ENCODE results near the gene MIGA2. TPM values are rescaled to one million over a fixed set of nuclear protein-coding genes. Genes with fewer than 3 reads are reported as not detected.

The MIGA2 gene
- total RNA-seq, 1 donor from 2014 or later = 10.8 TPM

DNA sequence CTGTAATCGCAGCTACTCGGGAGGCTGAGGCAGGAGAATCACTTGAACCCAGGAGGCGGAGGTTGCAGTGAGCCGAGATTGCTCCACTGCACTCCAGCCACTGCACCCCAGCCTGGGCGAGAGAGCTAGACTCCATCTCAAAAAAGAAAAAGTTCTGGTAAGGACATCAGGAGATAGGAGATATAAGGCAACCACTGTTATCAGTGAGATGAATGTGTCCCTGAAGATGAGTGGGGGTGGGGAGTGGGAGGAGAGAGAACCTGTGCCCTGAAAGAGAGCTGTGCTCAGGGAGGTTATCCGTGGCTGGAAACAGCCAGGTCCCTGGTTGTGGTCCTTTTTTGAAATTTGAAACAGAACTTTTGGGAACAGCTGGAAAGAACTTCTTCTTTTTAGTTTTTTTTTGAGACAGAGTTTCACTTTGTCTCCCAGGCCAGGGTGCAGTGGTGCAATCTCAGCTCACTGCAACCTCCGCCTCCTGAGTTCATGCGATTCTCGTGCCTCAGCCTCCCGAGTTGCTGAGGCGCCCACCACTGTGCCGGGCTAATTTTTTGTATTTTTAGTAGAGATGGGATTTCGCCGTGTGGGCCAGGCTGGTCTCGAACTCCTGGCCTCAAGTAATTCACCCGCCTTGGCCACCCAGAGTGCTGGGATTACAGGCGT is 77.3 kb downstream of the MIGA2 start:
- peaks cover 71% of the 10 kb centered on the region for H3K79me2 ChIP-seq (ENCODE audit: low read depth)
- Mint-ChIP-seq H3K27me3 (ENCODE audit: insufficient read depth, low read depth) (peaks cover 1% of the 10 kb centered on the region), H3K27ac (no peak overlapping the region), H3K4me1 (peaks cover 29% of the 10 kb centered on the region), H3K4me3 (peak overlapping the region; percentile 65), H3K36me3 (peaks cover 2% of the 10 kb centered on the region), H3K9me3 (no peaks in the 10 kb centered on the region)
- peaks cover 24% of the 10 kb centered on the region for H3F3A ChIP-seq (ENCODE audit: low read depth)
- no peak overlapping the region for H3K9ac ChIP-seq
- H3K27ac ChIP-seq = no peak overlapping the region
- no peak for DNase-seq (ENCODE audit: low spot score)
- H3K36me3 ChIP-seq = no peaks in the 10 kb centered on the region
- H4K20me1 ChIP-seq (ENCODE audit: low read depth) = peaks cover 15% of the 10 kb centered on the region
- H3K4me2 ChIP-seq = no peak overlapping the region
- H2AFZ ChIP-seq (replicated peaks) = no peak overlapping the region
- TF ChIP-seq, protein P1, sequence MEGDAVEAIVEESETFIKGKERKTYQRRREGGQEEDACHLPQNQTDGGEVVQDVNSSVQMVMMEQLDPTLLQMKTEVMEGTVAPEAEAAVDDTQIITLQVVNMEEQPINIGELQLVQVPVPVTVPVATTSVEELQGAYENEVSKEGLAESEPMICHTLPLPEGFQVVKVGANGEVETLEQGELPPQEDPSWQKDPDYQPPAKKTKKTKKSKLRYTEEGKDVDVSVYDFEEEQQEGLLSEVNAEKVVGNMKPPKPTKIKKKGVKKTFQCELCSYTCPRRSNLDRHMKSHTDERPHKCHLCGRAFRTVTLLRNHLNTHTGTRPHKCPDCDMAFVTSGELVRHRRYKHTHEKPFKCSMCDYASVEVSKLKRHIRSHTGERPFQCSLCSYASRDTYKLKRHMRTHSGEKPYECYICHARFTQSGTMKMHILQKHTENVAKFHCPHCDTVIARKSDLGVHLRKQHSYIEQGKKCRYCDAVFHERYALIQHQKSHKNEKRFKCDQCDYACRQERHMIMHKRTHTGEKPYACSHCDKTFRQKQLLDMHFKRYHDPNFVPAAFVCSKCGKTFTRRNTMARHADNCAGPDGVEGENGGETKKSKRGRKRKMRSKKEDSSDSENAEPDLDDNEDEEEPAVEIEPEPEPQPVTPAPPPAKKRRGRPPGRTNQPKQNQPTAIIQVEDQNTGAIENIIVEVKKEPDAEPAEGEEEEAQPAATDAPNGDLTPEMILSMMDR (IDR thresholded peaks at IDR 0.05) = no peak
- no peak for TF ChIP-seq EZH2 (IDR thresholded peaks at IDR 0.05)
- TF ChIP-seq EZH2phosphoT487 (IDR thresholded peaks at IDR 0.05) = no peak
- H3K4me3 ChIP-seq = no peak overlapping the region
- no peaks in the 10 kb centered on the region for H3K9me3 ChIP-seq (ENCODE audit: low read depth)
- H3K4me1 ChIP-seq = no peaks in the 10 kb centered on the region
- peaks cover 17% of the 10 kb centered on the region for H3K27me3 ChIP-seq

DNA sequence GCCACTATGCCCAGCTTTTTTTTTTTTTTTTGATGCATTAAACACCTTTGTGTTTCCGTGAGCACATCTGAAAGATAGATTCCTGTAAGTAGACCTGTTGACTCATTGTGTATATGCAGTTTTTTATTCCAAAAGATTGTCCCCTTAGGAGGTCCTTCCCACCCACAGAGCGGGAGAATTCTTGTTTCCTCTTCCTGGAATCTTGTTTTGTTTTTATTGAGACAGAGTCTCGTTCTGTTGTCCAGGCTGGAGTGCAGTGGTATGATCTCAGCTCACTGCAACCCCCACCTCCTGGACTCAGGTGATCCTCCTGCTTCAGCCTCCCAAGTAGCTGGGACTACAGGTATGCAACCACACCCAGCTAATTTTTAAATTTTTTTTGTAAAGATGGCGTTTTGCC is 82.4 kb downstream of the MIGA2 start:
- Histone ChIP-seq H3K9ac (no peak overlapping the region), H3K4me1 (no peaks in the 10 kb centered on the region), H4K20me1 (ENCODE audit: low read depth) (peaks cover 7% of the 10 kb centered on the region), H3K4me2 (no peak overlapping the region), H2AFZ (replicated peaks) (no peak overlapping the region), H3K27me3 (no peaks in the 10 kb centered on the region), H3F3A (ENCODE audit: low read depth) (no peaks in the 10 kb centered on the region), H3K36me3 (no peaks in the 10 kb centered on the region), H3K4me3 (no peak overlapping the region), H3K79me2 (ENCODE audit: low read depth) (peaks cover 72% of the 10 kb centered on the region), H3K27ac (no peak overlapping the region), H3K9me3 (ENCODE audit: low read depth) (no peaks in the 10 kb centered on the region)
- TF ChIP-seq, protein P1 (IDR thresholded peaks at IDR 0.05) = no peak
- TF ChIP-seq EZH2 (IDR thresholded peaks at IDR 0.05) (no peak), EZH2phosphoT487 (IDR thresholded peaks at IDR 0.05) (no peak)
- H3K27ac Mint-ChIP-seq = no peak overlapping the region
- H3K36me3 Mint-ChIP-seq = peaks cover 15% of the 10 kb centered on the region
- H3K27me3 Mint-ChIP-seq (ENCODE audit: insufficient read depth, low read depth) = no peaks in the 10 kb centered on the region
- H3K9me3 Mint-ChIP-seq = no peaks in the 10 kb centered on the region
- DNase-seq (ENCODE audit: low spot score) = no peak
- peaks cover 11% of the 10 kb centered on the region for H3K4me1 Mint-ChIP-seq
- H3K4me3 Mint-ChIP-seq = no peak overlapping the region

DNA sequence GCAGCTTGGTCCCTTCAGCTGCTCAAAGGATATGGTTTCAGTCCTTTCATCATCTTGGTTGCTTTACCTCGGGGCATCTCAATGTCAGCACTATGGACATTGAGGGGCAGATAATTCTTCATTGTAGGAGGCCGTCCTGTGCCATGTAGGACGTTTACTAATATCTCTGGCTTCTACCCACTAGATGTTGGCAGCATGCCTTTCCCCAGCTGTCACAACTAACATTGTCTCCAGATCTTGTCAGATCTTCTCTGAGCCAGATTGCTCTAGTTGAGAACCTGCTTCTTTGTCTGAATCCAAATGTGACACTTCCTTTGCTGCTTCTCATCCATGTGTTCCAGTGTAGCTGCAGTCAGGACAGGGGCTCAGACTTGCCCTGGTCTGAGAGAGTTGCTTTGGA is 85.1 kb downstream of the MIGA2 start:
- no peak overlapping the region for H3K27ac Mint-ChIP-seq
- Histone ChIP-seq H3K9ac (no peak overlapping the region), H3K36me3 (no peaks in the 10 kb centered on the region), H3K9me3 (ENCODE audit: low read depth) (no peaks in the 10 kb centered on the region), H2AFZ (replicated peaks) (no peak overlapping the region), H4K20me1 (ENCODE audit: low read depth) (no peaks in the 10 kb centered on the region), H3K27me3 (no peaks in the 10 kb centered on the region), H3K4me3 (no peak overlapping the region), H3K4me2 (no peak overlapping the region), H3K4me1 (peaks cover 10% of the 10 kb centered on the region), H3F3A (ENCODE audit: low read depth) (peaks cover 21% of the 10 kb centered on the region), H3K27ac (no peak overlapping the region), H3K79me2 (ENCODE audit: low read depth) (peaks cover 52% of the 10 kb centered on the region)
- no peaks in the 10 kb centered on the region for H3K9me3 Mint-ChIP-seq
- no peak overlapping the region for H3K4me3 Mint-ChIP-seq
- peaks cover 8% of the 10 kb centered on the region for H3K4me1 Mint-ChIP-seq
- H3K27me3 Mint-ChIP-seq (ENCODE audit: insufficient read depth, low read depth) = no peaks in the 10 kb centered on the region
- peaks cover 20% of the 10 kb centered on the region for H3K36me3 Mint-ChIP-seq
- TF ChIP-seq, protein P1 (IDR thresholded peaks at IDR 0.05) = no peak
- TF ChIP-seq EZH2phosphoT487 (IDR thresholded peaks at IDR 0.05) (no peak), EZH2 (IDR thresholded peaks at IDR 0.05) (no peak)
- no peak for DNase-seq (ENCODE audit: low spot score)

Other genes starting within 250 kb of the MIGA2 start
- 17.1 and 19.0 TPM in 2 replicates for gene TBC1D13, start 249.4 kb upstream of the MIGA2 start, total RNA-seq (ENCODE audit: low replicate concordance)
- 3.2 and 9.1 TPM in 2 replicates for gene ENDOG, start 218.1 kb upstream of the MIGA2 start, total RNA-seq (ENCODE audit: low replicate concordance)
- gene SPOUT1, start 206.8 kb upstream of the MIGA2 start, total RNA-seq (ENCODE audit: low replicate concordance) = 17.2 and 50.1 TPM in 2 replicates
- gene KYAT1, start 154.7 kb upstream of the MIGA2 start, total RNA-seq (ENCODE audit: low replicate concordance) = 21.7 and 29.1 TPM in 2 replicates
- 17.1 and 42.8 TPM in 2 replicates for gene LRRC8A, start 154.5 kb upstream of the MIGA2 start, total RNA-seq (ENCODE audit: low replicate concordance)
- gene PHYHD1, start 115.6 kb upstream of the MIGA2 start, total RNA-seq (ENCODE audit: low replicate concordance) = 15.2 and 19.0 TPM in 2 replicates
- gene DOLK, start 89.0 kb upstream of the MIGA2 start, total RNA-seq (ENCODE audit: low replicate concordance) = 8.2 and 16.8 TPM in 2 replicates
- gene NUP188, start 88.9 kb upstream of the MIGA2 start, total RNA-seq (ENCODE audit: low replicate concordance) = 66.7 and 80.0 TPM in 2 replicates
- gene SH3GLB2, start 8.3 kb upstream of the MIGA2 start, total RNA-seq (ENCODE audit: low replicate concordance) = 45.7 and 98.8 TPM in 2 replicates
- gene DOLPP1, start 44.5 kb downstream of the MIGA2 start, total RNA-seq (ENCODE audit: low replicate concordance) = 25.1 and 39.0 TPM in 2 replicates
- gene CRAT, start 74.2 kb downstream of the MIGA2 start, total RNA-seq (ENCODE audit: low replicate concordance) = 10.1 and 19.3 TPM in 2 replicates
- gene PTPA, start 74.8 kb downstream of the MIGA2 start, total RNA-seq (ENCODE audit: low replicate concordance) = 82.4 and 133 TPM in 2 replicates
- gene IER5L, start 141.6 kb downstream of the MIGA2 start, total RNA-seq (ENCODE audit: low replicate concordance) = 12.2 and 32.7 TPM in 2 replicates